Type B pancreatic cell (in vitro differentiated cells): ENCODE measurements around the gene IL15RA. TPM values are rescaled to one million over a fixed set of nuclear protein-coding genes. Genes with fewer than 3 reads are reported as not detected.

ENCODE experiments used
- DNase-seq: peaks from one replicate; pipeline ENCODE4 v3.0.0; 2021; ENCODE audit warnings: mixed read lengths; ENCODE audit not compliant: unreplicated experiment; ENCODE audit errors: extremely low spot score
- H3K27ac Mint-ChIP-seq: 2 replicates; pipeline ENCODE4 v1.8.0; 2021; ENCODE audit warnings: mild to moderate bottlenecking, mixed read lengths
- H3K27me3 Mint-ChIP-seq: 2 replicates; pipeline ENCODE4 v1.8.0; 2021; ENCODE audit warnings: mixed read lengths
- H3K36me3 Mint-ChIP-seq: 2 replicates; pipeline ENCODE4 v1.8.0; 2021; ENCODE audit warnings: mixed read lengths
- H3K4me1 Mint-ChIP-seq: one replicate; pipeline ENCODE4 v1.8.0; 2021; ENCODE audit warnings: mixed read lengths; ENCODE audit not compliant: unreplicated experiment
- H3K4me3 Mint-ChIP-seq: 2 replicates; pipeline ENCODE4 v1.8.0; 2021; ENCODE audit warnings: mild to moderate bottlenecking, mixed read lengths
- H3K9me3 Mint-ChIP-seq: 2 replicates; pipeline ENCODE4 v1.8.0; 2021; ENCODE audit warnings: mixed read lengths
- CTCF ChIP-seq: fragments of 200-600 bp; sonication (generic); conservative IDR thresholded peaks from 2 replicates; pipeline ENCODE4 v1.5.0; 2021; ENCODE audit warnings: antibody characterized with exemption, mild to moderate bottlenecking
- total RNA-seq: library from RNA; stranded (reverse); gene quantifications from 2 replicates; pipeline ENCODE4 v1.2.1, GENCODE V29; 2021; ENCODE audit warnings: low replicate concordance

Gene IL15RA
- total RNA-seq, 1 donor from 2014 or later = 1.4 TPM

GRCh38 chr10:5933909-5934546 is 43.3 kb downstream of the IL15RA start:
- no peak for TF ChIP-seq CTCF
- peaks cover 42% of the 10 kb centered on the region for H3K36me3 Mint-ChIP-seq
- no peak overlapping the region for H3K27ac Mint-ChIP-seq
- no peak overlapping the region for H3K4me3 Mint-ChIP-seq
- H3K9me3 Mint-ChIP-seq = no peaks in the 10 kb centered on the region
- no peak for DNase-seq
- no peaks in the 10 kb centered on the region for H3K4me1 Mint-ChIP-seq
- no peaks in the 10 kb centered on the region for H3K27me3 Mint-ChIP-seq

- Mint-ChIP-seq H3K4me3 (no peak overlapping the region), H3K36me3 (peaks cover 41% of the 10 kb centered on the region), H3K9me3 (no peaks in the 10 kb centered on the region), H3K4me1 (no peaks in the 10 kb centered on the region), H3K27ac (no peak overlapping the region), H3K27me3 (no peaks in the 10 kb centered on the region)
- DNase-seq = no peak
- TF ChIP-seq CTCF = no peak
Observed at GRCh38 chr10:5932345-5932744, 45.0 kb downstream of the IL15RA start.

GRCh38 chr10:5930272-5930671 is 47.1 kb downstream of the IL15RA start:
- Mint-ChIP-seq H3K4me3 (no peak overlapping the region), H3K36me3 (peaks cover 39% of the 10 kb centered on the region), H3K27ac (no peak overlapping the region), H3K27me3 (no peaks in the 10 kb centered on the region), H3K4me1 (no peaks in the 10 kb centered on the region), H3K9me3 (no peaks in the 10 kb centered on the region)
- no peak for DNase-seq
- TF ChIP-seq CTCF = no peak

GRCh38 chr10:5929442-5929841 is 47.9 kb downstream of the IL15RA start:
- TF ChIP-seq CTCF = no peak
- no peaks in the 10 kb centered on the region for H3K27me3 Mint-ChIP-seq
- no peak overlapping the region for H3K4me3 Mint-ChIP-seq
- no peak overlapping the region for H3K27ac Mint-ChIP-seq
- H3K36me3 Mint-ChIP-seq = peaks cover 39% of the 10 kb centered on the region
- H3K9me3 Mint-ChIP-seq = no peaks in the 10 kb centered on the region
- no peak for DNase-seq
- no peaks in the 10 kb centered on the region for H3K4me1 Mint-ChIP-seq

GRCh38 chr10:5927306-5927705 is 50.0 kb downstream of the IL15RA start:
- no peak for DNase-seq
- Mint-ChIP-seq H3K9me3 (no peaks in the 10 kb centered on the region), H3K27ac (no peak overlapping the region), H3K4me1 (no peaks in the 10 kb centered on the region), H3K4me3 (no peak overlapping the region), H3K27me3 (no peaks in the 10 kb centered on the region), H3K36me3 (peaks cover 40% of the 10 kb centered on the region)
- no peak for TF ChIP-seq CTCF

- Mint-ChIP-seq H3K27ac (no peak overlapping the region), H3K36me3 (peaks cover 29% of the 10 kb centered on the region), H3K27me3 (no peaks in the 10 kb centered on the region), H3K9me3 (no peaks in the 10 kb centered on the region), H3K4me3 (no peak overlapping the region), H3K4me1 (no peaks in the 10 kb centered on the region)
- DNase-seq = no peak
- TF ChIP-seq CTCF = no peak
Observed at GRCh38 chr10:5924889-5925288, 52.5 kb downstream of the IL15RA start.
